K562 (cell line): ENCODE results near the gene CHST2. TPM values are rescaled to one million over a fixed set of nuclear protein-coding genes. Genes with fewer than 3 reads are reported as not detected.

Experiments
- CEBPB ChIP-seq: fragments of 450-650 bp; IDR thresholded peaks from 2 replicates; pipeline ENCODE4 v1.6.1; 2016; ENCODE audit warnings: missing genetic modification characterization, missing compliant biosample characterization
- EHMT2 ChIP-seq: fragments of 450-650 bp; IDR thresholded peaks from 2 replicates; pipeline ENCODE4 v1.6.1; 2018; ENCODE audit warnings: antibody characterized with exemption
- FIP1L1 ChIP-seq: fragments of 200-400 bp; formaldehyde crosslinking; IDR thresholded peaks from 2 replicates; pipeline ENCODE4 v1.6.1; 2018; ENCODE audit warnings: mild to moderate bottlenecking, low read depth, low read length; ENCODE audit not compliant: poor library complexity, severe bottlenecking
- GATA2 ChIP-seq: sonication (generic); formaldehyde crosslinking; IDR thresholded peaks from 2 replicates; pipeline ENCODE4 v1.4.0; 2020; ENCODE audit warnings: mild to moderate bottlenecking, missing genetic modification reagents
- HMGN3 ChIP-seq: IDR thresholded peaks from 2 replicates; pipeline ENCODE4 v1.6.1; 2011; ENCODE audit warnings: borderline replicate concordance, low read depth, mild to moderate bottlenecking, mixed read lengths, low read length; ENCODE audit not compliant: insufficient read length; ENCODE audit errors: extremely low read depth
- NRF1 ChIP-seq, 2 experiments: fragments of 450-650 bp; IDR thresholded peaks in 1 of 2; conservative IDR thresholded peaks in 1 of 2; 2 replicates each; pipeline ENCODE4 v1.6.1; 2014; ENCODE audit warnings: mild to moderate bottlenecking in 2 of 2
- RB1 ChIP-seq: fragments of 450-650 bp; IDR thresholded peaks from 2 replicates; pipeline ENCODE4 v1.6.1; 2017; ENCODE audit warnings: low read depth, mild to moderate bottlenecking
- SNIP1 ChIP-seq: fragments of 450-650 bp; IDR thresholded peaks from 2 replicates; pipeline ENCODE4 v1.7.1; 2017; ENCODE audit warnings: low read depth, mild to moderate bottlenecking
- SRSF3 ChIP-seq: fragments of 200-400 bp; formaldehyde crosslinking; IDR thresholded peaks from 2 replicates; pipeline ENCODE4 v1.6.1; 2016; ENCODE audit warnings: mild to moderate bottlenecking, low read length, moderate library complexity; ENCODE audit not compliant: insufficient read depth
- U2AF1 ChIP-seq: fragments of 200-400 bp; formaldehyde crosslinking; optimal IDR thresholded peaks from 2 replicates; pipeline ENCODE3; 2017; ENCODE audit warnings: mild to moderate bottlenecking, low read depth, low read length, moderate library complexity
- ZC3H4 ChIP-seq: sonication (generic); formaldehyde crosslinking; IDR thresholded peaks from 2 replicates; pipeline ENCODE4 v1.9.0; 2021; ENCODE audit warnings: missing genetic modification reagents, borderline replicate concordance
- polyA plus RNA-seq, 8 experiments: library from polyadenylated mRNA; depleted of rRNA in 4 of 8; stranded (reverse) in 5 of 8; unstranded in 3 of 8; fragments of >200 nt; fragmentation: Nextera tagmentation in 2 of 8; fragmentation: Illumina TruSeq in 1 of 8; extraction: Ambion mirVana in 2 of 8; extraction: Trizol in 1 of 8; gene quantifications; 2 replicates each; pipeline versions ENCODE4 v1.2.1 to v1.2.3, GENCODE V29; 2011 to 2014; ENCODE audit warnings: inconsistent platforms in 1 of 8, missing spikeins in 1 of 8
- total RNA-seq, 7 experiments: library from RNA; depleted of rRNA in 6 of 7; stranded (reverse); fragments of >200 nt in 6 of 7; fragmentation: Illumina TruSeq in 2 of 7; extraction: Trizol in 2 of 7; gene quantifications; 2 replicates each; pipeline versions ENCODE4 v1.2.1 to v1.2.3, GENCODE V29; 2011 to 2021; ENCODE audit warnings: low replicate concordance in 1 of 7
- TF ChIP-seq, protein P1 (sequence below): fragments of 250-450 bp; sonication (Bioruptor Pico); IDR thresholded peaks from 2 replicates; pipeline ENCODE4 v1.4.0; 2020; ENCODE audit warnings: mild to moderate bottlenecking, moderate library complexity
- TF ChIP-seq, protein P2 (sequence below), 2 experiments: fragments of 450-650 bp in 1 of 2; sonication (generic) in 1 of 2; formaldehyde crosslinking in 1 of 2; IDR thresholded peaks; 2 replicates each; pipeline versions ENCODE4 v1.7.1 to v1.9.0; 2016 to 2022; ENCODE audit warnings: inconsistent platforms in 1 of 2, mild to moderate bottlenecking in 1 of 2, missing genetic modification reagents in 1 of 2

The CHST2 gene
- total and polyA plus RNA-seq, 9 of the 15 experiments (the other 6 are each of a cell fraction or from before 2014, with no cell fraction given), result 3.4 to 60.3 (median 13.9) TPM

DNA sequence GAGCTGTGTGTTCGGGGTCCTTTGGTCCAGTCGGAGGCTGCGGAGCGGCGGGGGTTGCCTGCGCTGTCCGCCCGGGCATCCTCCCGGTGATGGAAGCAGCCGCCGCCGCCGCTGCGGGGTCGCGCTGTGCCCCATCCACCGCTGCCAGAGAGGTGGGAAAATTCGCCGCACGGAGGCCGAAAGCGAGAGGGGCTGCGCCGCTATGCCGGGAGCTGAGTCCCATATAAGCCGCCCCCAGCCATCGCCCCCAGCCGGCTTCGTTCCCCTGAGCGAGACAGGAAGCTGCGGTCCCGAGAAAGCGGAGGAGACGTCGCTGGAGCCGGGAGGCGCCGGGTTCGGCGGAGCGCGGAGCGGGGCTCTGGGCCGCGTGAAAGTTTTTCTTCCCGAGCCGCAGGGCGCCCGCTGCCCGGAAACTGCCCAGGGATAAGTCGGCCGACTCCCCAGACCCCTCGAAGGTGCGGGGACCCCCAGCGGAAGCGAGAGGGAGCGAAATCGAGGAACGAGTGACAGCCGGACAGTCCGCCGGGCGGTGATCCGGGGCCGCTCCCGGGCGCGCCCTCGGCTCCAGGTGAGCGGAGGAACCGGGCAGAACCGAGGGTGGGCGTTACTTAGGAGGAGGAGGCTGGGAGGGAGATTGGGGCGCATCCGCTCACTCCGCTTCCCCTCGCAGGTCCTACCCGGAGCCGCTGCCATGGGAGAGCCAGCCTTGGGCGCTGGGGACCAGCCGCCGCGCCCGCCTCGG, 574 bp downstream of the CHST2 start (continued):
- peak; percentile 66; the same call in 1 of the 2 replicates for TF ChIP-seq ZC3H4 (CRISPR knock-in tag)
- peak in 1 of 2 experiments; percentile 9; a peak in 1 of 4 replicates for TF ChIP-seq NRF1 (conservative IDR thresholded peaks at IDR 0.05 in 1 of 2, IDR thresholded peaks at IDR 0.05 in 1 of 2)
- TF ChIP-seq HMGN3, result peak; percentile 14
- no peak for TF ChIP-seq GATA2 (CRISPR knock-in tag)
- peak; percentile 17 for TF ChIP-seq FIP1L1
- TF ChIP-seq SNIP1, result no peak
- TF ChIP-seq, protein P1, sequence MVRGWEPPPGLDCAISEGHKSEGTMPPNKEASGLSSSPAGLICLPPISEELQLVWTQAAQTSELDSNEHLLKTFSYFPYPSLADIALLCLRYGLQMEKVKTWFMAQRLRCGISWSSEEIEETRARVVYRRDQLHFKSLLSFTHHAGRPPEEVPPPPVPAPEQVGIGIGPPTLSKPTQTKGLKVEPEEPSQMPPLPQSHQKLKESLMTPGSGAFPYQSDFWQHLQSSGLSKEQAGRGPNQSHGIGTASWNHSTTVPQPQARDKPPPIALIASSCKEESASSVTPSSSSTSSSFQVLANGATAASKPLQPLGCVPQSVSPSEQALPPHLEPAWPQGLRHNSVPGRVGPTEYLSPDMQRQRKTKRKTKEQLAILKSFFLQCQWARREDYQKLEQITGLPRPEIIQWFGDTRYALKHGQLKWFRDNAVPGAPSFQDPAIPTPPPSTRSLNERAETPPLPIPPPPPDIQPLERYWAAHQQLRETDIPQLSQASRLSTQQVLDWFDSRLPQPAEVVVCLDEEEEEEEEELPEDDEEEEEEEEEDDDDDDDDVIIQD (CRISPR knock-in tag), result no peak
- TF ChIP-seq SRSF3, result no peak
- TF ChIP-seq, protein P2, sequence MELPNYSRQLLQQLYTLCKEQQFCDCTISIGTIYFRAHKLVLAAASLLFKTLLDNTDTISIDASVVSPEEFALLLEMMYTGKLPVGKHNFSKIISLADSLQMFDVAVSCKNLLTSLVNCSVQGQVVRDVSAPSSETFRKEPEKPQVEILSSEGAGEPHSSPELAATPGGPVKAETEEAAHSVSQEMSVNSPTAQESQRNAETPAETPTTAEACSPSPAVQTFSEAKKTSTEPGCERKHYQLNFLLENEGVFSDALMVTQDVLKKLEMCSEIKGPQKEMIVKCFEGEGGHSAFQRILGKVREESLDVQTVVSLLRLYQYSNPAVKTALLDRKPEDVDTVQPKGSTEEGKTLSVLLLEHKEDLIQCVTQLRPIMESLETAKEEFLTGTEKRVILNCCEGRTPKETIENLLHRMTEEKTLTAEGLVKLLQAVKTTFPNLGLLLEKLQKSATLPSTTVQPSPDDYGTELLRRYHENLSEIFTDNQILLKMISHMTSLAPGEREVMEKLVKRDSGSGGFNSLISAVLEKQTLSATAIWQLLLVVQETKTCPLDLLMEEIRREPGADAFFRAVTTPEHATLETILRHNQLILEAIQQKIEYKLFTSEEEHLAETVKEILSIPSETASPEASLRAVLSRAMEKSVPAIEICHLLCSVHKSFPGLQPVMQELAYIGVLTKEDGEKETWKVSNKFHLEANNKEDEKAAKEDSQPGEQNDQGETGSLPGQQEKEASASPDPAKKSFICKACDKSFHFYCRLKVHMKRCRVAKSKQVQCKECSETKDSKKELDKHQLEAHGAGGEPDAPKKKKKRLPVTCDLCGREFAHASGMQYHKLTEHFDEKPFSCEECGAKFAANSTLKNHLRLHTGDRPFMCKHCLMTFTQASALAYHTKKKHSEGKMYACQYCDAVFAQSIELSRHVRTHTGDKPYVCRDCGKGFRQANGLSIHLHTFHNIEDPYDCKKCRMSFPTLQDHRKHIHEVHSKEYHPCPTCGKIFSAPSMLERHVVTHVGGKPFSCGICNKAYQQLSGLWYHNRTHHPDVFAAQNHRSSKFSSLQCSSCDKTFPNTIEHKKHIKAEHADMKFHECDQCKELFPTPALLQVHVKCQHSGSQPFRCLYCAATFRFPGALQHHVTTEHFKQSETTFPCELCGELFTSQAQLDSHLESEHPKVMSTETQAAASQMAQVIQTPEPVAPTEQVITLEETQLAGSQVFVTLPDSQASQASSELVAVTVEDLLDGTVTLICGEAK (IDR thresholded peaks at IDR 0.05), result peak; percentile 45; the same call in 1 of the 2 replicates
- TF ChIP-seq, protein P2 (CRISPR knock-in tag; IDR thresholded peaks at IDR 0.05), result no peak
- no peak for TF ChIP-seq RB1
- peak; percentile 56 for TF ChIP-seq U2AF1
- no peak for TF ChIP-seq EHMT2
- no peak for TF ChIP-seq CEBPB (tag)
